K562 (cell line): Measurements from ENCODE around the gene NIN.

Experiments used
- EZH2 ChIP-seq: IDR thresholded peaks from 2 replicates; pipeline ENCODE4 v1.6.1; 2012; ENCODE audit warnings: low read depth, mild to moderate bottlenecking, inconsistent platforms, low read length, borderline replicate concordance
- FOXJ2 ChIP-seq: fragments of 200-800 bp; sonication (Bioruptor generic); IDR thresholded peaks from 2 replicates; pipeline ENCODE4 v1.6.1; 2016; ENCODE audit warnings: missing genetic modification characterization, missing compliant biosample characterization
- FOXK2 ChIP-seq, 2 experiments: fragments of 450-650 bp; IDR thresholded peaks in 1 of 2; conservative IDR thresholded peaks in 1 of 2; 2 replicates each; pipeline ENCODE4 v1.6.1; 2016; ENCODE audit warnings: low read depth in 2 of 2, mild to moderate bottlenecking in 1 of 2
- KAT8 ChIP-seq: fragments of 450-650 bp; IDR thresholded peaks from 2 replicates; pipeline ENCODE4 v1.6.1; 2016; ENCODE audit warnings: low read depth, mild to moderate bottlenecking
- POLR2A ChIP-seq: fragments of 450-650 bp; conservative IDR thresholded peaks from 2 replicates; pipeline ENCODE4 v1.6.1; 2016
- USF2 ChIP-seq: sonication (generic); formaldehyde crosslinking; IDR thresholded peaks from 2 replicates; pipeline ENCODE4 v1.5.0; 2020; ENCODE audit warnings: missing genetic modification reagents
- ZKSCAN1 ChIP-seq: fragments of 150-350 bp; IDR thresholded peaks from 2 replicates; pipeline ENCODE4 v1.6.1; 2016; ENCODE audit warnings: low read depth, low read length
- TF ChIP-seq, protein P1 (sequence below), 3 experiments: IDR thresholded peaks in 2 of 3; conservative IDR thresholded peaks in 1 of 3; 2 replicates each; pipeline ENCODE4 v1.5.1; 2011 to 2012; ENCODE audit warnings: low read length in 3 of 3, mild to moderate bottlenecking in 3 of 3, control low read depth in 2 of 3, improper control_type of control experiment in 1 of 3, inconsistent platforms in 1 of 3, low read depth in 1 of 3, mixed read lengths in 1 of 3, moderate library complexity in 1 of 3; ENCODE audit not compliant: insufficient read depth in 2 of 3
- TF ChIP-seq, protein P2 (sequence below): sonication (generic); formaldehyde crosslinking; IDR thresholded peaks from 2 replicates; pipeline ENCODE4 v1.9.0; 2022; ENCODE audit warnings: mild to moderate bottlenecking, missing genetic modification reagents

DNA sequence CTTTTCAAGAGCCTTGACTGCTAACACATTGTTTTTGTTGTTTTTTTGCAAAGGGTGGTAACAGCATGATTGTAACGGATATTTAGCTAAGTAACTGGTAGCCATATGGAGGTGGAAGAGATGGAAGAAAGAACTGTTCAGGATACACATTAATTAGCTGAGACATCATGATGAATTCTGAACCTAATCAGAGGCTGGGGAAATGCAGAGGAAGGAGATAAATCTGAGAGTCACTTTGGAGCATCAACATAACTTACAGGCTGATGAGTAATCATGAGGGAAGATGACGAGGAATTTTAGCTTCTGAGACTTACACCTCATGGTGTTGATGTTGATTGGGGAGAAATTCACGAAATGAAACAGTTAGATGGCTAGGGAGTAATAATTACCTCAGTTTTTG lies 62.3 kb downstream of the NIN start:
- TF ChIP-seq KAT8 (no peak), USF2 (CRISPR knock-in tag) (no peak), ZKSCAN1 (no peak), POLR2A (no peak), FOXK2 (conservative IDR thresholded peaks at IDR 0.05 in 1 of 2, IDR thresholded peaks at IDR 0.05 in 1 of 2; ENCODE audit: low read depth in 2 of 2) (no peak), EZH2 (no peak), FOXJ2 (no peak)
- TF ChIP-seq, protein P1, sequence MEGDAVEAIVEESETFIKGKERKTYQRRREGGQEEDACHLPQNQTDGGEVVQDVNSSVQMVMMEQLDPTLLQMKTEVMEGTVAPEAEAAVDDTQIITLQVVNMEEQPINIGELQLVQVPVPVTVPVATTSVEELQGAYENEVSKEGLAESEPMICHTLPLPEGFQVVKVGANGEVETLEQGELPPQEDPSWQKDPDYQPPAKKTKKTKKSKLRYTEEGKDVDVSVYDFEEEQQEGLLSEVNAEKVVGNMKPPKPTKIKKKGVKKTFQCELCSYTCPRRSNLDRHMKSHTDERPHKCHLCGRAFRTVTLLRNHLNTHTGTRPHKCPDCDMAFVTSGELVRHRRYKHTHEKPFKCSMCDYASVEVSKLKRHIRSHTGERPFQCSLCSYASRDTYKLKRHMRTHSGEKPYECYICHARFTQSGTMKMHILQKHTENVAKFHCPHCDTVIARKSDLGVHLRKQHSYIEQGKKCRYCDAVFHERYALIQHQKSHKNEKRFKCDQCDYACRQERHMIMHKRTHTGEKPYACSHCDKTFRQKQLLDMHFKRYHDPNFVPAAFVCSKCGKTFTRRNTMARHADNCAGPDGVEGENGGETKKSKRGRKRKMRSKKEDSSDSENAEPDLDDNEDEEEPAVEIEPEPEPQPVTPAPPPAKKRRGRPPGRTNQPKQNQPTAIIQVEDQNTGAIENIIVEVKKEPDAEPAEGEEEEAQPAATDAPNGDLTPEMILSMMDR (IDR thresholded peaks at IDR 0.05 in 2 of 3, conservative IDR thresholded peaks at IDR 0.05 in 1 of 3; ENCODE audit: insufficient read depth in 2 of 3, low read depth in 1 of 3, low read length in 3 of 3) = no peak
- TF ChIP-seq, protein P2, sequence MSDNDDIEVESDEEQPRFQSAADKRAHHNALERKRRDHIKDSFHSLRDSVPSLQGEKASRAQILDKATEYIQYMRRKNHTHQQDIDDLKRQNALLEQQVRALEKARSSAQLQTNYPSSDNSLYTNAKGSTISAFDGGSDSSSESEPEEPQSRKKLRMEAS (CRISPR knock-in tag) = no peak
